Measurements from ENCODE around the gene NYAP2.

NYAP2 gene

DNA sequence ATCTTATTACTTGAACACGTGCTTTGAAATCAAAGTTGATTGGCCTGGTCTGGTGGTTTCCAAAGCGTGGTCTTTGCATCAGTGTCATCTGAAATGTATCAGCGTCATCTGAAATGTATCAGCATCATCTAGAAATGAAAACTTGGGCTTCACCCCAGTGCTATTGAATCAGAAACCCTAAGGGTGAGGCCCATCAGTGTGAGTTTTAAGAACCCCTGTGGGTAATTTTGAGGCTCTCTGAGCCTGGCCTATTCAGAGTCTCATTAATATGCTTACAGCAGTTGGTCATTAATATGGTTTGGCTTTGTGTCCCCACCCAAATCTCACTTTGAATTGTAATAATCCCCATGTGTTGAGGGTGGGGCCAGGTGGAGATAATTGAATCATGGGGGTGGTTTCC is 85.2 kb downstream of the NYAP2 start:
- no peak for DNase-seq (ENCODE audit: low read depth in 2 of 2)

DNA sequence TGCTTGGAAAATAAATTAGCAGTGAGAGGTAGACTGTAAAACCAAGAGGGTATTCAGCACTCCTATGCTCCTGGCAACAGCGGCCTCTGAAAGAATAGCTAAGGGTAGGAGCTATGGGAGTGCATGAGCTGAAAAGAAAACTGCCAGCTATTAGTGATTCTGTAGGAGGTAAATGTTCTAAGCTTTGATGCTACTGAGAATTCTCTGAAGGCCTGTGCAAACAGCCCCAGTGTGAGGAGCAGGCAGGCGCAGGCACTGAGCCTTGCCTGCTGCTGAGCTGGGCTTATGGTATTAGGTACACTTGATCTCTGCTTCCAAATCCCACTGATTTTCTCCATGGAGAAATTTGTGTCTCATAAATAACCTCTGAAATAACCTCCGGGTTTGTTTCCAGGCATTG is 86.7 kb downstream of the NYAP2 start:
- DNase-seq (ENCODE audit: low read depth in 2 of 2): no peak

DNA sequence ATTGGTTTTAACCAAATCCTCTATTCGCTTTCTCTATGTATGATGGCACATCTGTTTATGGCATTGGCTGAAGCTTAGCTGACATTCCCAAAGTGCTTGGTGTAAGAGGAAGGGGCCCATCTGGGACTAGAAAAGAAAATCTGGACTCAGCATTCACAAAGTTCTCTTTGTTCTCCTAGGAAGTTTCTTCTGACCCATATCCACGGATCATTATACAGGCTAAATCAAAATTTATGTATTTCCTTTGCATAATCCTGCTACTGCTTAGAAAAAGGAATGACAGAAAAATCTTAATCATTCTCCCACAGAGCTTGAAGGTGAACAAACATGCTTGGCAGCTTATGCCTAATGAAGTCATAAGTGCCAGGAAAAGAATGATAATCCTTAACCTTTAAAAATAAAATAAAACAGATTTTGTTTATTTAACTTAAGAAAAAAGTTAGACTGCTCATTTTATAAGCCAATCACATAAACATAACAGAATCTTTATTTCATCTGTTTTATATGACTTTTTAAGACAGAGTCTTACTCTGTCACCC is 88.4 kb downstream of the NYAP2 start:
- no peak for DNase-seq (ENCODE audit: low read depth in 2 of 2)

DNA sequence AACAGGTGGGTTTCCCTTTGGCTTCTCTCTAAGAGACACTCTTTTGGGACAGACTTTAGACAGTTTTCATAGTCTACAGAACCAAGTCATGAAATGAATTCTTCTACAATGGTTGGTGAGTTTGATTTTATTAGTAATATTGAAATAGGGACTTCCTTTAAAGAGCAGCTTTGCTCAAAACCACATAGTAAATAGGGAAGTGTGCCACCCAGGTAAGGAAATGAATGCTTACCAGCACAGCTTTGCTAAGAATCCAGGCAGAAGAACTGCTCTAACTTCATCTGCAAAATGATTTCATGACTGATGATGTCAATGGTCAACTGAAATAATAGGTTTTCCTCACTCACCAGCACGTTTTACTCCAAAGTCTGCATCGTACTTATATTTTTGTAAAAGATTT is 89.2 kb downstream of the NYAP2 start:
- no peak for DNase-seq (ENCODE audit: low read depth in 2 of 2)

DNA sequence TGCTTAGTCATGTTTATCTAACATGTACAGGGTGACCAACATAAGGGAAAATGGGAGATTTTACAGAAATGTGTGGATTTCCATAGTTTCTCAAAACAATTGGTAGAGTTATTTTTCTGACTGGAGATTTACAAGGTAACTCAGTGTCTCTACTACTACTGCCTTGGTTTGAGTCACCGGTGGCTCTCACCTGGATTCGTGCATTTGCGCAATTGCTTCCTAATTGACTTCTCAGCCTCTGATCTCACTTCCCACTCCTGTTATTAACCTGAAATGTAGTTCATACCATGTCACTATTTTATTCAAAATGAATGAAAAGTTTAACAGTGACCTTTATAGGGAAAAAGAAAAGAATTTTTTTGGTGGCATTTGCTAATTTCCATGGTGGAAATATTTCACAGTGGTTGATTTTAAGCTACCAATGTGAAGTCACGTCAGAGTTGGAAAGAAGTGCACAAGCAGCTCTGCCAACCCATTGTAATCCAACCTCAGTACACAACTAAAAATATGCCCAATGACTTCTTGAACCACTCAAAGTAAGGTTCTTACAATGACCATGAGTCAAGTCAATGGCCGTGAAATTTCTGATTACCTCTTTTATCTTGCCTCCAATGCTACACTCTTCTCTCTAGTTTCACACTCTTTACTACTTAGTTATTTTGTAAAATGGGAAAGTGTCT is 94.0 kb downstream of the NYAP2 start:
- no peak for DNase-seq (ENCODE audit: low read depth in 2 of 2)

DNA sequence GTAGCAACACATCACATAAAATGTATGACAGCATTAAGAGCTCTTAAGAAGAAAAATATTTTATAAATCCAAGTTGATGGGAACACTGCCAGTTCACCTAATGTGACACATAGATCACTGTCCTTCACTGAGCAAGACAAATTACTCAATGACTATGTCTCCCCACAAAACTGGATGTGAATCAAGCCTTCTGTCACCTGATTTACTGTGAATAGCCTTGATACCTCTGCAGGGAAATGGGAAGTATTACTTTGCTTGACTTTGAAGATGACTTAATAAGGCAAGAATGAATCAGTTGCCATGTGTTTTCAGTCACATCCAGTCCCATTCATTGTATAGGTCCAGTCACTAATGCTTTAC is 94.6 kb downstream of the NYAP2 start:
- DNase-seq (ENCODE audit: low read depth in 2 of 2): no peak

DNA sequence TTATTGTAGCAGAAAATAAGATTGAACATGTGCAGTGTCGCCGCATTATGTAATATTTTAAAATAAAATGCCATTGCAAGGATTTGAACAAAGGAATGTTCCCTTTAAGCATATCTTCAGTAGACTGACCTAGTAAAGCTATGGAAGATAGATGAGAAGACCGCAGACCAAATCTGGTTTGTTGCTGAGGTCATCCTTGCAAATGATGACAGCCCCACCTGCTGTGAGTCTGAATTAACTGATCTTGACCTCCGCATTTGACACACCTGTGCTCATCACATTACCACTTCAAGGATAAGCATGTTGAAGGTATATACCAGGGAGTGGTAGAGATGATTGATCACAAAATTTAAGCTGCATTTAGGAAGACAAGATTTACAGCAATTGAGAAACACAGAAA is 96.2 kb downstream of the NYAP2 start:
- DNase-seq (ENCODE audit: low read depth in 2 of 2): no peak

DNA sequence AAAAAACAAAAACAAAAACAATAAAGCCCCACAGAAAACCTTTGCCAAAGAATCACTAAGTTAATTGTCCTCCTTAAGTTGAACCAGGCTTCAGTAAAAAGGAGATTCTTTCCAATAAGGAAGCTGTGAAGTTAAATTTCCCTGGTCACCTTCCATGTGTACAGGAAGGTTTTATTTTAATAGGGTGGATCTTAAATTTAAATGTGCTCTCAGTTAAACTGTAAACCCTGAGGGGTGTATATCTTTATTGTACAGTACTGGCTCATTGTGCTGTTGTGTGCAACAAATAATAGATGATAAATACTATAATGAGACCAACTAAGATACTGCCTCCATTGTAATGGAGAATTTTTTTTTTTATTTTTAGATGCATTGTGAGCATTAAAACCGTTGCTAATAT is 97.1 kb downstream of the NYAP2 start:
- no peak for DNase-seq (ENCODE audit: low read depth in 2 of 2)

DNA sequence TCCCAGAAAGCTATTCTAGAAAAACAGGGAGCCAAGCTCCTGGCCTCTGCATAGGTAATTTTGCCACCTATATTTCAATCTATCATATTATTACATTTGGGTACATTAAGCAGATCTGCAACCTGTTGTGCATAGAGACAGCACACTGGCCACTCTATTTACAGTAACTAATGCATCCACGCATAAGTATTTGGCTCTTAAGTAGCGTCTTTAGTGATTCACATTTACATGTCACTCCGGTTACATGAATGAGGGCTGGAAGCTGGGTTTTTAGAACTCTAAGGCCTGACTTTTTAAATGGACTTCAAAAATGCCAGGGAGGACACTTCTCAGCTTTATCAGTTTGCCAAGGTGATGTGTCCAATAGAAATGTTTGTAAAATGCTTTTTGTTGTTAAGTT is 97.7 kb downstream of the NYAP2 start:
- DNase-seq (ENCODE audit: low read depth in 2 of 2): no peak

DNA sequence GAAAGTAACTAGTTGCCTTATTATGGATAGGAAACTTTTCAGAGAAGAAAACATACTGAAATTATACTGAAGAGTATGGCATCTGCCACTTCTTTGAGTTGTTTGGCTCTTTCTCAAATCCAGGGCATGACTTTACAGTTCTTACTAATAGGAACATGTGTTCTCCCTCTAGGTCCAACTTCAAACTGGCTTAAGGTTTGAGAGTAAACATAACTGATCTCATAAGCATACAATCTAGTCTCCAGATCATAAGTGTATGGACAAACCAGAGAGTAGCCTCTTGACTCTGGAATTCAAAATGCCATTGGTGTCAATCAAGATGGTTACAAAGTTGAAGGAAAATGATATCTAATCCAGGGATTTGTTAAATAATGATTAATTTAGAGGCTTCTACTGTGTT is 101.5 kb downstream of the NYAP2 start:
- no peak for DNase-seq (ENCODE audit: low read depth in 2 of 2)

DNA sequence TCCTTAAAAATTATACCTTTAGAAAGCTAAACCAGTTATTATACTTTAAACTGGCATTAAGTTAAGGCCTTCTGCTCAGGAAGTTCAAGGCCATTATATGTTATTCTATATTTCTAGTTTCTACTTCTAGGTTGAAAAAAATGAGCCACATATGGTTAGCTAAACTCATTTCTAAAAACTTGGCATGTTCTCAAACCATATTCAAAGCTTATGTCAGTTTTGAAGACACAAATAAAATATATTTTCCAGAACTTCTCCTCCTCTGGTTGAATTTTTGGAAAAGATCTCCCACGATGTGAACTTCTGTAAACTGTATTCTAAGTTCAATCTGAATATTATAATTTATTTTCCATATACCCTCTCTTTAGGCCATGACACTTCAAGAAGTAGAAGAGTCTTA is 103.5 kb downstream of the NYAP2 start:
- DNase-seq (ENCODE audit: low read depth in 2 of 2): no peak

DNA sequence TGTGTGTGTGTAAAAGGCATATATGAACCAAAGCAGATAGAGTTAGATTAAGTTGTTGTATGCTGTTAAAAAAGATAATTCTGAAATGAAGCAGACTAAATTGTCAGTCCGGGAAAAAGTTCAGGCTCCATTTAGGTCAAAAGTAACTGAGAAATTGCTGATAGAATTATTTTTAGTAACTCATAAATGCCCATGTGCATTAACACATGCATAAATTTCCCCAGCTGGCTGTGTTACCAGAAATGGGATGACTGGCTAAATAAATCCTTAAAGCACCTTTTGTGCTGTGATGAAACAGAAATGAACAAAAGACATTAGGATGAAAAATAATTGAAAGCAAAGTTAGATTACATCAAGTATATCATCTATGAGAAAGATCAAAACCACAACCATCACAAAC is 111.3 kb downstream of the NYAP2 start:
- no peak for DNase-seq (ENCODE audit: low read depth in 2 of 2)

DNA sequence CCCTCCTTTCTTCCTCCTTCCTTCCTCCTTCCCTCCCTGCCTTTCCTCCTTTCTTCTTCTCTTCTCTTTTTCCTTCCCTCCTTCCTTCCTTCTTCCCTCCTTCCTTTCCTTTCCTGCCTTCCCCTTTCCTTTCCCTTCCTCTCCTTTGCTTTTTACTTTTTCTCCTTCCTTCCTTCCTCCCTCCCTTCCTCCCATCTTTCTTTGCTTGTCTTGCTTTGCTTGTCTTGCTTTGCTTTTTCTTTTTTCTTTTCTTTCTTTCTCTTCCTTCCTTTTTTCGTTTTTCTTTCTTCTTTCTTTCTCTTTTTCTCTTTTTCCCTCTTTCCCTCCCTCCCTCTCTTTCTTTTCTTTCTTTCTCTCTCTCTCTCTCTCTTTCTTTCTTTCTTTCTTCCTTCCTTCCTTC is 113.0 kb downstream of the NYAP2 start:
- no peak for DNase-seq (ENCODE audit: low read depth in 2 of 2)

DNA sequence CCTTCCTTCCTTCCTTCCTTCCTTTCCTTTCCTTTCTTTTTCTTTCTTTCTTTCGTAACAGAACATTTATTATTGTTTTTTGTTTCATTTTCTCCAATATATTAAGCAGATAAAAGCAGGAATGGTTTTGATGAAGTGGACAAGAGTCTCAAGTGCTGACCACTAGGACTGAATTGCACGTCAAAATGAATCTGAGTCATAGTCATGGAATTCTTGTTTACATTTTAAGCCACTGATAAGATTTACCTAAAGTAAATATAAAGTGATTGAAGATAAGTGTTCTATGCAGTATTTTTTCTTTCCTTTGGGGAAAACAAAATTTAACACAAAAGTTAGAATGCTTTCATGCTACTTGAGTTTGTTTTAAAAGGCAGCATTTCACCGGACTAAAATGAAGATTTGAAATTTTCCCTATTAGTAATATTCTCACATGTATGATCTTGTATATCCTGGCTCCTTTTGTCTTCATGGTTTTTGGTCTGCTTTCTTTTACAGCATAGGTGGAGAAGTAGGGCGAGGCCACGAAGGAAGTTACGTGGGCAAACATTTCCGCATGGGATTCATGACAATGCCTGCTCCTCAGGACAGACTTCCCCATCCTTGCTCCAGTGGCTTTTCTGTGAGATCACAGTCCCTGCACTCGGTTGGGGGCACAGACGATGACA is 113.5 kb downstream of the NYAP2 start:
- DNase-seq (ENCODE audit: low read depth in 2 of 2): no peak

DNA sequence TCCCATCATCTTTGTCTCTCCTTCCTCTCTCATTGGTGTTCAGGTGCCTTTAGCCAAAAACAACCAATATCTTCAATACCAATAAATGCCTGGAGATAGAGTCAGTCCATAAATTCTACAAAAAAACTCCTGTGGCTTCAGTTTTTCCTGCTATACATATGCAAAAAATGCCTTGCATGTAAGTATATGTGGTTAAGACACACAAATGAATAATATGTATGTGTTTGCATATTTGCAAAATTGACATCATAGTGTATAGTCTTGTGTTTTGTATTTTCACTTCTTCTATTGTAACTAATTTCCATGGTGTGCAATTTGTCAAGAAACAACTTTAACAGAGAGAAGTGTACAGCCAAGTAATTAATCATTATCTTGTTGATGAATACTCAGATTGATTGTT is 115.5 kb downstream of the NYAP2 start:
- DNase-seq (ENCODE audit: low read depth in 2 of 2): no peak

DNA sequence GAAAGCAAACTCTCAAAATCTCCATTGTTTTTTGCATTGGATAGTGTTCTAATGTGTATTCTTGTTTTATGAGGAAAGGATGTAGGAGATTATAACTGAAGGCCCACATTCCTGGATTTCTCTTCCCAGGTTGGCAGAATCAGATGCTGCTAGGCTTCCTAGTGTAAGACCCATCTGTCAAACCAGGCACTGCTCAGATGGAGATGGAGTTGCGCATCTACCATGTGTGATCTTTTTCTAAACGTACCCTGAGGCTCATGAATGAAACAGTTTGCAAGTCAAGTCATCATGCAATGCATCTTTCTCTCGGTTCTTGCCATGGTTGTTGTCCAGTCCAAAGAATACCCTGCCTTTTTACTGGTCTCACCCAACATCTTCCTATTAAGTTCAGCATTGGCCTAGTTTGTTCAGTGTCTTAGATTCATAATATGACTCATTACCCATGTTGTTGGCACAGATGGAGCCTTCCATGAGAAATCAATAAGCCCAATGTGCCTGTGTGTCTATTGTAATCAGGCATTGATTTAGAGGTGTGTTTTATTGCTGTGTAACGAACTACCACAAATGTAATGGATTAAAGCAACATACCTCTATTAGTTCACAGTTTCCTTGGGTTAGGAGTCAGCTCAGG is 127.4 kb downstream of the NYAP2 start:
- DNase-seq (ENCODE audit: low read depth in 2 of 2): no peak

DNA sequence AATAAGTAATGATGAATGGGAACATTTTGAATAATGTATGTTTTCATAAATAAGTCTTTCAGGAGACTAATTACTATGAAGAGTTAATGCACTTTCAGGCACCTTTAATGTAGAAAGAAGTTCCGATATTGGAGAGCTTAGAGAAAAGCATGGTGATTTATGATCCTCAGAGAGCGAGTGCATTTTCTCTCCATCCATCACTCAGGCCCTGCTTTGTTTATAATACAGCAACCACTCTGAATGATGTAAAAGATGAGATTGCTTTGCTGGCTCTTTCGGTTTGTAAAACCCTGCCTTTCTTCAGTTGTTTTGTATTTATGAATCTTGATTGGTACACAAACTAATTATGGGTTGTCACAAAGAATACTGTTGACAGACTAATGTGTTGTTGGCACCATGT is 132.0 kb downstream of the NYAP2 start:
- no peak for DNase-seq (ENCODE audit: low read depth in 2 of 2)

DNA sequence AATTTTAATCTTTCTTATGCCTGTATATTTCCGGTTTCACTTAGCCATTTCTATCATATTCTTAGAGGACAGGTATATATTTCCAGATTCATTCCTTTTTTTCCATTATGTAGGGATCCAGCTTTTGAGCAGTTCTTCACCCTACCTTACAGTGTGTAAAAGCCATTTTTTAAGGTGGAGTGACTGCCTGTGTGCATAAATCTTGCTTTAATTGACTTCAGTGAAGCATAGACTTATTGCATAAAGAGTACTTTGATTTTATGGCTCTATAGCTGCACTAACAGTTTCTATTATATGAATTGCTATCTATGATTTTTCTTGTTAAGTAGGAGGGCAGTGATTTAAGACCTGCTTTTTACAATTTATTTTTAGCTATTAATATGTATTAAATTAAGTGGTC is 132.6 kb downstream of the NYAP2 start:
- DNase-seq (ENCODE audit: low read depth in 2 of 2): no peak

DNA sequence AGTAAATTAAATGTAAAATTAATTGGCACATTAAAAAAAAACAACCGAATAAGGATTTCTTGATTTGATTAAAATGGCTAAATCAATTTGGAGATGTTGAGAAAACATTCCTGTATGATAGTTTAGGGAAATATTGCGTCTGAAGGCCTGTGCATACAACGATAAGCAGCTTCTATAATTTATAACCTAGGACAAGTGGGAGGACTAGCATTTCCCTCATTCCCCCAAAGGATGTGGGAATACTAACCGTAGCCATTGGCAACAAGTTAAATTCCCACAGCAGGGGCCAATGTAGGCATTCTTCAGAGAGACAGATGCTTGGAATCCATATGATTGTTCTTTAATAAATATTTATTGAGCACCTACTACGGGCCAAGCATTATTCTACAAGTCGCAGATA is 134.5 kb downstream of the NYAP2 start:
- DNase-seq (ENCODE audit: low read depth in 2 of 2): no peak

DNA sequence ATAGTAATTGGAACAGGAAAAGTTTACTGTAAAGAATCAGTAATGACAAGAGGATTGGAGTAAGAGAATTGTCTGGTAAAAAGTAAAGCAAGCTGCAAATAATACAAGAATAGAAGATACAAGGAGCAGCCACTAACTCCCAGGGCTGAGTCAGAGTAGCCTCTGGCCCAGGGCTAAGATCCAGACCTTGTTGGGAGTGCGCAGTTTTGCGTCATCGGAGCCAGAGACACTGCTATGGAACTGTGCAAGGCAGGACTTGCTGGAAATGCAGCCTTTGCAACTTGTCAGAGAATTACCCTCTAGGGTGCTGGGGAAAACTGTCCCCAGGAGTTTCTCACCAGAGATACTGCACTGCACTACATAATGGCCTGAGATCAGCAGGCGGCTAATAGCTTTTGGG is 135.2 kb downstream of the NYAP2 start:
- no peak for DNase-seq (ENCODE audit: low read depth in 2 of 2)

DNA sequence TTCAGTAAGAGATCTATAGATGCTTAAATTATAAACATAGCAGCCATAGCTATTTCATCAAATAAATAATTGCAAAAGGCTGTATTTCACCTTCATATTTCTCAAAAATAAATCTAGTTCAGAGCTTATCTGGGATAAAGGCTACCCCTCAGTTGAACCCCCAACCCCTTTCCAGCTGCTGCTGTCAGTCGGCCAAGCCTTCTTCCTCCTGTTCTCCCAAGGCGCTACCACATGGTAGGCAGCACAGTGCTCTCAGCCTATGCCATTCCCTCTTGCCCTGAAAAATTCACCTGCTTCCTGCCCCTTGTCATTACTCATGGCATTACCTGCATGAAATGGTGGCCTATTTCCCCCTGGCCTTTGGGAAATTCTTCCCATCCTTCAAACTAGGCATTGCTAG is 136.5 kb downstream of the NYAP2 start:
- no peak for DNase-seq (ENCODE audit: low read depth in 2 of 2)

DNA sequence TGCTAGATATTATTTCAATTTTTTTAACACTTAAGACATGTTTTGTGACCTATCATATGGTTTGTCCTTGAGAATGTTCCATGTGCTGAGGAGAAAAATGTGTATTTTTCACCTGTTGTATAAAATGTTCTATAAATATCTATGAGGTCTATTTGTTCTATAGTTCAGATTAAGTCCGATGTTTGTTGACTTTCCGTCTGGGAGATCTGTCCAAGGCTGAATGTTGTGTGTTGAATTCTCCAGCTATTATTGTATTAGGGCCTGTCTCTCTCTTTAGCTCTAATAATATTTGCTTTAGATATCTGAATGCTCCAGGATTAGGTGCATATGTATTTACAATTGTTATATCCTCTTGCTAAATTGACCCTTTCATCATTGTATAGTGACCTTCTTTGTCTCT is 144.1 kb downstream of the NYAP2 start:
- DNase-seq (ENCODE audit: low read depth in 2 of 2): no peak

DNA sequence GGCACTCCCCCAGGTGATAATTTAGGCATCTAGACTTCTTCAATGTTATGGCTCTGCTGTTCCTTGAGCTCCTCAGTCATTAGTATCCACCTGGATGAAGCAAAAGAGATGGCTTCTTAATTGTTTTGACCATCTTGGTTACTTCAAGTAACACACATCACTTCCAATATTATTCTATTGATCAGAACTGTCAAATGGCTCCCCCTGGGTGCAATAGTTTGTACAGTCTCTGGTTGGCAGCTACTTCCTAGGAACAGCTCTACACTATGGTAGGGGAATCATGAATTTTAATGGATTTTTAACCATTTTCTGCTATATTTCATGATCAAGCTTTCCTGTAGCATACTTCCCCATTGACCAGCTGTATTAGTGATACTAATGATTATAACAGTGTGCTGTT is 157.0 kb downstream of the NYAP2 start:
- no peak for DNase-seq (ENCODE audit: low read depth in 2 of 2)

Measured in stimulated activated CD8-positive, alpha-beta memory T cell treated with anti-CD3 and anti-CD28 coated beads, Interleukin-15, amount 100 ng/mL, for 48 hours (primary cell).